HG03108 (cell line): ENCODE measurements around the gene ZNF282.

ENCODE experiments used
- ATAC-seq: cut with Tn5 transposase; IDR thresholded peaks from one replicate; pipeline ENCODE4 v1.9.1; 2021; ENCODE audit warnings: moderate library complexity; ENCODE audit not compliant: unreplicated experiment

The ZNF282 gene

GRCh38 chr7:149188637-149189259 lies 6.6 kb upstream of the ZNF282 start:
- no peak for ATAC-seq

GRCh38 chr7:149191851-149192250 lies 3.5 kb upstream of the ZNF282 start:
- no peak for ATAC-seq

- no peak for ATAC-seq
Observed at GRCh38 chr7:149194799-149195179, 557 bp upstream of the ZNF282 start.

GRCh38 chr7:149196151-149196704 lies 882 bp downstream of the ZNF282 start:
- no peak for ATAC-seq

- no peak for ATAC-seq
Observed at GRCh38 chr7:149196705-149197171, 1.4 kb downstream of the ZNF282 start.

GRCh38 chr7:149197675-149198074 lies 2.3 kb downstream of the ZNF282 start:
- no peak for ATAC-seq

GRCh38 chr7:149198161-149198816 lies 2.9 kb downstream of the ZNF282 start:
- ATAC-seq: no peak

GRCh38 chr7:149199234-149199995 lies 4.1 kb downstream of the ZNF282 start:
- no peak for ATAC-seq

GRCh38 chr7:149202831-149203231 lies 7.5 kb downstream of the ZNF282 start:
- ATAC-seq: no peak

GRCh38 chr7:149205690-149206381 lies 10.5 kb downstream of the ZNF282 start:
- ATAC-seq: no peak

- no peak for ATAC-seq
Observed at GRCh38 chr7:149207324-149208035, 12.1 kb downstream of the ZNF282 start.

- ATAC-seq: no peak
Observed at GRCh38 chr7:149209518-149210269, 14.3 kb downstream of the ZNF282 start.

- ATAC-seq: no peak
Observed at GRCh38 chr7:149210551-149210950, 15.2 kb downstream of the ZNF282 start.

- ATAC-seq: no peak
Observed at GRCh38 chr7:149214020-149214720, 18.8 kb downstream of the ZNF282 start.

- ATAC-seq: no peak
Observed at GRCh38 chr7:149216402-149216801, 21.1 kb downstream of the ZNF282 start.

GRCh38 chr7:149217570-149217969 lies 22.2 kb downstream of the ZNF282 start:
- ATAC-seq: no peak

GRCh38 chr7:149218469-149219420 lies 23.4 kb downstream of the ZNF282 start:
- ATAC-seq: no peak

GRCh38 chr7:149220534-149220933 lies 25.2 kb downstream of the ZNF282 start:
- ATAC-seq: no peak
